GM19238 (cell line): ENCODE results near the gene MBTD1.
"Not testable (repeated sequence)": the region's sequence is repeated elsewhere in the genome, so short reads cannot be mapped to it uniquely, and the experiment has no call there.

Source experiments
- DNase-seq: peaks from one replicate; pipeline ENCODE4 v3.0.0; 2011; ENCODE audit warnings: low spot score; ENCODE audit not compliant: insufficient read length

Gene MBTD1

DNA sequence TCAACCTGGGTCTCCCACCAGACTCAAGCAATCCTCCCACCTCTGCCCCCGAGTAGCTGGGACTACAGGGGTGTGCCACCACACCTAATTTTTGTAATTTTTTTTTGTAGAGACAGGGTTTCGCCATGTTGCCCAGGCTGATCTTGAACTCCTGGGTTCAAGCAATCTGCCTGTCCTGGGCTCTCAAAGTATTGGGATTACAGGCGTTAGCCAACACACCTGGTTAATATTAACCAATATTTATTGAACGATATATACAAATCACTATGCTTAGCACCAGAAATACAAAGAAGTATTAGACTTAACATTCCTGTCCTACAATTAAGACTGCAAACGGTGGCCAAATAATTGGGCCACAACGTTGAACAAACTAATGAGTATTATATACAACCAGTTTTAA is 4.2 kb downstream of the MBTD1 start:
- no peak for DNase-seq

DNA sequence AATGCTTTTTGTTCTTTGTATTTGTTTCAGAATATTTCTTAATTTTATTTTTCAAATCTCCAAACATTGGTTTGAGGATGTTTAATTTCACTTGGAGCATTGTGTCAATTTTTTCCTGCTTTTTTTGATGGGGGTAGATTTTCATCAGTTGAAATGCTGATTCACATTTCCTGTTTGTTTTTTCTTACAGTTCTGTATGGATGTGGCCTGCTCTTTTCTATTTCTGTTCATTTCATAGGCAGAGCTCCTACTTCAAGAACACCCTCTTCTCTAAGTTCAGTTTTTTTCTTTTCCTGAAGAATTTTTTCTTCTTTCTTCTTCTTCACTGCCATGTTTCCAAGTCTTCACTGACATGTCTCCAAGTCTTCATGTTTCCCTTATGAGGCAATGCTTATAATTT is 8.8 kb downstream of the MBTD1 start:
- DNase-seq = no peak

DNA sequence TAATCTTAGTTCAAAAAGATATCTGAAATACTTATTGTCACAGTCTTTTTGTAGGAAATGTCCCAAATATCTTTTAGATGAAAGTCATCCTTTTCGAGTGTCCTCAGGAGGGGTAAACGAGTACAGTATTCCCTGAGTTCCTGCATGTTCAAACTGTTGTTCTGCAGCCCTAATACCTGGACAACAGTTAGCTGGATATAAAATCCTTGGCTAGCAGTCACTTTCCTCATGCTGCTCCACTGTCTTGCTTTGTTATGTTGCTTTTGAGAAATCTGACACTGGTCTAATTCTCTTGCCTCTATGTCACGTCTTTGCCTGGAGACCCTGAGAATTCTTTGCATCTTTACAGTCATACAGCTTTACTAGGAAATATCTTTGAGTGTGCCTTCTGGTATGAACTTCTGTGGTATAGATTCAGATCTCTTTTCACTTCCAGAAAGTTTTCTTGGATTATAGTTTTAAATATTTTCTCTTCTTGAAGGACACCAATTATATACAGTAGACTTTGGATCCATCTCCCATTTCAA is 9.5 kb downstream of the MBTD1 start:
- no peak for DNase-seq

DNA sequence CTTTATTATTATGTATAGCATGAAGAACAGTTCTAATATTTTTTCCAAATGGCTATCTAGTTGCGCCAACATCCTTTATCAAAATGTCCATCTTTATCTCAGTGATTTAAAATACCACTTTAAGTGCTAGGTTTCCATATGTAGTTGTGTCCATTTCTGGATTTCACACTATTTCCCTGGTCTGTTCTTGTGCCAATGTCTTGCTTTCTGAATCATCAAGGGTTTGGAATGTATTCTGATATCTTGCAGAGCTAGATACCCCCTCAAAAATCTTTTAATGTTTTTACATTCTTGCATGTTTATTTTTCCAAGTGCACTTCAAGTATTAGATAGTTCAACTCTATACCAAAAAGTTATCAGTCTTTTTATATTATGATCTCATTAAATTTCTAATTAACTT is 14.3 kb downstream of the MBTD1 start:
- DNase-seq = no peak

DNA sequence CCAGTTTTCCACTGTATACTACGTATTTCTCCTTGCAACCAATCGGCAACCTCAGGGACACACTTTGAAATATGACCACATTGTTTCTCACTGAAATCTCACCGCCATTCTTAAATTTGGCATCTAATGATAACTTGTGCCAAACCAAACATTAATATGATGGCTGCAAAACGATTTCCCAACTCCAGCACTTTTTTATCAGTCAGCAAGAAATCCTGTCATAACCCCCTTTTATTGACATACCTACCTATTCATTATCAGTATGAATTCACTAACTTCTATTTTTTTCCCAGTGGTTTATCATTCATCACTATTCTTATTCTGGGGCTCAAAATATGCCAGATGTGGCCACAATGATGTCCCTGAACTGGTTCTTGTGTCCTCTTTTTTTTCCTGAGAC is 15.8 kb downstream of the MBTD1 start:
- no peak for DNase-seq

DNA sequence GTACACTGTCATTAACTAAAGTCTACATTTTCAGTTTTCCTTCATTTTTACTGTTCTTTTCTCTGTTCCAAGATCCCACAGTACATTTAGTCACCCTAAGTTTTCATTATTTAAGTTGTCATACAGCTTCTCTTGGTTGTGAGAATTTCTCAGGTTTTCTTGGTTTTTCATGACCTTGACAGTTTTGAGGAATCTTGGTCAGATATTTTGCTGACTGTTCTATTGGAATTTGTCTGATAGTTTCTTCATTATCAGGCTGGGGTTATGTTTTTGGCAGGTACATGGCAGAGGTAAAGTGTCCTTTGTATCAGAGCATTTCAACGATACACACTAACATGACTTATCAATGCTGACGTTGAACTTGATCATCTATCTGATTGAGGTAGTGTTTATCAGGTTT is 19.6 kb downstream of the MBTD1 start:
- DNase-seq = no peak

DNA sequence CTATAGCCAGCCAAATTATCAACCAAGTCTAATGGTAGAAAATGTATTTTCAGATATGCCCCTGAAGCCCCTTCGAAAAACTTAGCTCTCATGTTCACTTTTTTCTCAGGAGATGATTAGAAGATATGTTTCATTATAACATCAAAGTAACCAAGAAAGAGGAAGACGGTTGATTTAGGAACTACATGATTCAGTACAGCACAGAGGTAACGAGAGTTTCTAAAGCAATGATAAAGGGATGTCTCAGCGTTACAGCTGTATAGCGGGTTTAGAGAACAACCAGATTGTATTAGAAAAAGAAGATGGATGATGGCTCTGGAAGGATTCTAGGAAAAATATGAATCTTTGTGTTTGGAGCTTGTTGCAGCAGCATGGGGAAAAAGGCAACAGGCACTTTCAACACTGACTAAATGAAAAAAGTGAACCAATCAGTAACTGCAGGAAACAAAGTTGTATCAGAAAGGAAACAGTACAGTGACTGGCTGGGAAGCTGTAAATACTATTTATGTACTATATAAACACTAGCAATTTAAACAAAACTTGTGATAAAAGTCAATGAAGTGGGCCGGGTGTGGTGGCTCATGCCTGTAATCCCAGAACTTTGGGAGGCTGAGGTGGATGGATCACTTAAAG is 21.5 kb downstream of the MBTD1 start:
- DNase-seq = no peak

DNA sequence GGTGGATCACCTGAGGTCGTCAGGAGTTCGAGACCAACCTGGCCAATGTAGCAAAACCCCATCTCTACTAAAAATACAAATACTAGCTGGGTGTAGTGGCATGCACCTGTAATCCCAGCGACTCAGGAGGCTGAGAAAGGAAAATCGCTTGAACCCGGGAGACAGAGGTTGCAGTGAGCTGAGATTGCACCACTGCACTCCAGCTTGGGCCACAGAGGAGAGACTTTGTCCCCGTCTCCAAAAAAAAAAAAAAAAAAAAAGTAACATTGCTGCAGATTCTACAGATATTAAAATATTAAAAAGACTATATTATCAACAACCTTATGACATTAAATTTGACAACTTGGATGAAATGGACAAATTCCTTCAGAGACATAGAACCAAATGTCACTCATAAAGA is 25.7 kb downstream of the MBTD1 start:
- no peak for DNase-seq

DNA sequence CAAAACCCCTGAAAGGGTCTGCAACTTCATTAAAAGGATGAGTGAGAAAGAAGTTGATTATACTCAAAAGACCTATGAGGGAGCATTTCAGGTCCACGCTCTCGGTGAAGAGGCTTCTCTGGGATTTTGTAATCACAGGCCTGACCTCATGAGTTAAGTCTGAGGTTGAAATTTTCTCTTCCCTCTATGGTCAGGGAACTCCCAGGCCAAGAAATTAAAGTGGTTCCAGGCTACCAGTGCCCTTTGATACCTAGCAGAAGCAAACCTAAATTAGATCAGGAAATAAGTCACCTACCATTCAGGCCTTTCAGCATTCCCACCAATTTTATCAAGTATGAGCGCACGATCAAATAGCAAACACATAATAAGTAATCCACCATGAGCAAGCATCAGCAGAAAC is 27.9 kb downstream of the MBTD1 start:
- DNase-seq = no peak

DNA sequence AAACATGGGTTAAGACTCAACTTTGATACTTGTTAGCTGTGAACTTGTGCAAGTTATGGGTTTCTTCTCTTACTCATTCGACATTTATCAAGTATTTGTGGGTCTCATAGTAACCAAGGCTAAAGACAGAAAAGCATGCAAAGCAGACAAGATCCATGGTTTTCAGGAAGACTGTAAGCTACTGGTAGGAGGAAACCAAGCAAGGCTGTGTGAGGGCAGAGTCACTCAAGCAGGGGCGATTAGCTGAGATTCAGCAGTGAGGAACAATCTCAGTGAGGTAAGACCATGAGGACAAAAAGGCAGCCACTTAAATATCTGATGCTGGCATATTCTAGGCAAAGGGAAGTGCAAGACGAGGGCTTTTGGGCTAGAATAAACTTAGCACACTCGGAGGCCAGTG is 29.5 kb downstream of the MBTD1 start:
- no peak for DNase-seq

DNA sequence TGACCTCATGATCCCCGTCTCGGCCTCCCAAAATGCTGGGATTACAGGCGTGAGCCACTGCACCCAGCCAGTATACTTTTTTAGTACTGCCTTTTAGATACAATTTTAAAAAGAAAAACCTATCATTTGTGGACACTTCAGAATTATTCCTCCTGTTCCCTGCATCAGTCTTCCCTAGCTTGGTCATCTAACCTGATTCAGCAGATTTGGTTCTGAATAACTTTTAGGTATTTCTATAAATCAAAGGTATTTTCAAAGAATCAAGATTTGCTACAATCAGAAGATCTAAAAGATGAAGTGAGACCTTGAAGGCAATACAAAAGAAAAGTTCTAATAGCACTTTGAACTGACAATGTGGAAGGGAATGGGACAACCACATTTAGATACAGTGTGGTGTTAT is 30.0 kb downstream of the MBTD1 start:
- no peak for DNase-seq

DNA sequence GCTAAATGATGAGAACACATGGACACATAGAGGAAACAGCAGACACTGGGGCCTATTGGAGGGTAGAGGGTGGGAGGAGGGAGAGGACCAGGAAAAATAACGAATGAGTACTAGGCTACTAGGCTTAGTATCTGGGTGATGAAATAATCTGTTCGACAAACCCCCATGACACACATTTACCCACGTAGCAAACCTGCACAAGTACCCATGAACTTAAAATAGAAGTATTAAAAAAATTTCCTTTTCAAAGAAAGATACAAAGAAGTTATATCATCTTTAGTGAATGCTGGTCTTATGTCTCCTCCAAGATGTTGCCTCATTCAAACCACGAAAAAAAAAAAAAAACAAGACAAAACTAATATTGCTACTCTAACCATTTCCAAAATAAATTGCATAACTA is 31.7 kb downstream of the MBTD1 start:
- DNase-seq = no peak

DNA sequence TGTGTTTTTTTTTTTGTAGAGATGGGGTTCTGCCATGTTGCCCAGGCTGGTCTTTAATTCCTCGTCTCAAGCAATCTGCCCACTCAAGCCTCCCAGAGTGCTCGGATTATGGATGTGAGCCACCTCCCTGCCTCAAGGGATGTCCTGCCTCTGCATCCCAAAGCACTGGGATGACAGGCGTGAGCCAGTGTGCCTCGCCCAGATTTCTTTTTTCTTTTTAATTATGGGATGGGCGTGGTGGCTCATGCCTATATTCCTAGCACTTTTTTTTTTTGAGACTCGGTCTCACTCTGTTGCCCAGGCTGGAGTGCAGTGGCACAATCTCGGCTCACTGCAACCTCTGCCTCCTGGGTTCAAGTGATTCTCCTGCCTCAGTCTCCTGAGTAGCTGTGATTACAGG is 34.3 kb downstream of the MBTD1 start:
- DNase-seq = not testable (repeated sequence)

DNA sequence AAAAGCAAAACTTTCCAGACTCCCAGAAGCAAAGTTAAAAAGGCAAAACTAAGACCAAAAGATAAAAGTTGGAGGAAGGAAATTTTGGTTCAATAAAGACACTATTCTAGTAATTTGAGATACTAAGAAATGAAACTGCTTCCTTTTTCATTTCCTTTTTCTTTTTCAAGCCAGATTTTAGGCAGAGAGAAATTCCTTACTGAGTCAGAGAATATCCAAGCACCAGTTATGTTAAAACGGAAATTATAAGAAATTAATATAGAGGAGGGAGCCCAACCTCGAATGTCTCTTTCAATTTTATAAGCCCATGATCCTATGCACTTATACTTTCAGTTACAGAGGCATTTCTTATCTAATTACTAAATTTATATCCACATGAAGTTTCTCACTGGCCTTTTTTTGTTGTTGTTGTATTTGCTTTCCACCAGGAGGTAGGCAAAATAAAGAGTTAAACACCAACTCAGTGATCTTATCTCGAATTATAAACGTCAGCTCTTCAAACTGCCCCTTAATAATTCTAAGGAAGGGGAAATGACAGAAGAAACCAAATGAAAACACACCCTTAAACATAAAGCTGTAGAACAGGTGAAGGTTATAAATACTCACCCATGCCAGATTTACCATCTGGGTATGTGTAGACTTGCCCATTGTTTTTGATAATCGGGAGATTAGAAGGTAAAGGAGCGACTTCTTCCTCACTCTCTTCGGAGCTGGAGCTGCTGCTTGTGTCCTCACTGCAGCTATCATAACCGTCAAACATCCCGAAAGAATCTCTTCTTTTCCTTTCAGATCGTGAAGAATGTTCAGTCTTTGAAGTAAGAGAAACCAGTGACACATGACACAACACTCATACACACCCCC is 35.2 kb downstream of the MBTD1 start:
- DNase-seq = no peak

DNA sequence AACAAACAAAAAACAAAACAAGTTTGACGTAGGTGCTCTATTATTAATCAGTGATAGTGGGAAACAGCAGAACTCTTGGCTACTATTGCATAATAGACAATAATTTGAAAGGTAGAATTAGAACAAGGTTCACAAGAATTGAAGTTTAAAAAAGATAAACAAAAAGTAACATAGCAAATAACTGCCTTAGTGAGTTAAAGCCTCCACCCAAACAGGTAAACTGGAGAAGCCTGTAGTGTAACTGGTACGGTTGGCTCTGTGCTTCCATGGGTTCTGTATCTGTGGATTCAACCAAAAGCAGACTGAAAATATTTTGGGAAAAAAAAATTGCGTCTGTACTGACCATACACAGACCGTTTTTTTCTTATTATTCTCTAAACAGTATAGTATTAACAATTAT is 38.5 kb downstream of the MBTD1 start:
- DNase-seq = no peak

DNA sequence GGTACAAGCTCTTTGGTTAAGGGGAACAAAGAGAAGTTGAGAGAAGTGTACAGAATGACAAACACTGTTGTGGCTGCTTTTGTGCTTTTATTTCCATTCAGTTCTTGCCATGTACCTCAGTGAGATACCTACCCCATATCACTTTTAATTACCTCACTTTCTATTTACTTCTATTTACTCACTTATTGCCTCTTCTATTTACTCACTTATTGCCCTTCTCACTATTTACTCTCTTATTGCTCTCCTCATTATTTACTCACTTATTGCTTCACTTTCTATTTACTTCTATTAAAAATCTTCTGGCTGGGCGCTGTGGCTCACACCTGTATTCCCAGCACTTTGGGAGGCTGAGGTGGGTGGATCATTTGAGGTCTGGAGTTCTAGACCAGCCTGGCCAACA is 41.9 kb downstream of the MBTD1 start:
- no peak for DNase-seq

DNA sequence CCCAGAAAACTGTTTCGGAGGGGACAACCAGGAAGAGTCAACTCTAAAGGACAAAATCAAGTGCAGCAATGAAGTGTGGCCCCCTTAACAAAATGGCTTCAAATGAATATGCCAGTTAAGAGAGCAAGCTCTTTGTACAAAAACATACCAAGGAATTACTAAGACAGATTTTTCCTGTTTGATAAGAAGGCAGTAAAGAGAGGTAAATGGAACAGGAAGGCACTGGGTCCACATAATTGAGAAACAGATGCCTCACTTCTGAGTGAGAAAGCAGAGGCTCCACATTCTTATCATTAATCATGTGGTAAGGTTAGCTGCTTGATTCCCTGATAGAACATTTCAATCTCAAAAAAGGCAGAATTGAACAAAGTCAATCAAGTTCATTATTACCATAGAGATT is 44.9 kb downstream of the MBTD1 start:
- DNase-seq = no peak

DNA sequence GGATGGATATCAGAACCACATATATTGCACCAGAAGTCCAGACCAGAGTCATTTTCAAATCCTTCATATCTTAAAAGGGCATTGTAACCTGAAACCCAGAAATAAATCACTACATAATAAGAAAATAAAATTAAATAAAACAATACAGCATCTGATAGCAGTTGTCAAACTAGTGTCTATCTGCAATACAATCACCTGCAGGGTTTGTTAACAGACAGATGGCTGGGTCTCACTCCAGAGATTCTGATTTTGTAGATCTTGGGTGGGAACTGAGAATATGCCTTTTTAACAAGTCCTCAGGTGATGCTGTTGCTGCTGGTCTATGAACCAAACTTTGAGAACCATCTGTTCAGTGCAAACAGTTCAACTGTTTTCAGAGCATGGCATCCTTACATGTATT is 56.0 kb downstream of the MBTD1 start:
- no peak for DNase-seq

DNA sequence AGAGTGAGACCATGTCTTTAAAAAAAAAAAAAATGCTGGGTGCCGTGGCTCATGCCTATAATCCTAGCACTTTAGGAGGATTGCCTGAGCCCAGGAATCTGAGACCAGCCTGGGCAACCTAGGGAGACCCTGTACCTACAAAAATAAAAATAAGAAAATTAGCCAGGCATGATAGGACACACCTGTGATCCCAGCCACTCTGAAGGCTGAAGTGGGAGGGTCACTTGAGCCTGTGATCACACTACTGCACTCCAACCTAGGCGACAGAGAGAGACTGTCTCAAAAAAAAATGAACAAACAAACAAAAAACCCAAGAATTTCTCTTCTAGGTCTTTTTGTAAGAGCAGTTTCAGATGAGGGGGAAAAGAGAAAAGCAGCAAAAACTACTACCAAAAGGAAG is 59.0 kb downstream of the MBTD1 start:
- no peak for DNase-seq

DNA sequence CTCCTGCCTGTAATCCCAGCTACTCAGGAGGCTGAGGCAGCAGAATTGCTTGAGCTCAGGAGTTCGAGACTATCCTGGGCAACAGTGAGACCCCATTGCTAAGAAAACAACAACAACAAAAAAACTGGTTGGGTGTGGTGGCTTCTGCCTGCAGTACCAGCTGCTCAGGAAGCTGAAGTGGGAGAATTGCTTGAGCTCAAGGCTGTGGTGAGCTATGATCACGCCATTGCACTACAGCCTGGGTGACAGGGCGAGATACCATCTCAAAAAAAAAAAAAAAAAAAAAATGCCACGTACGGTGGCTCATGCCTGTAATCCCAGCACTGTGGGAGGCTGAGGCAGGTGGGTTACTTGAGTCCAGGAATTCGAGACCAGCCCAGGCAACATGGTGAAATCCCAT is 59.6 kb downstream of the MBTD1 start:
- DNase-seq = no peak

DNA sequence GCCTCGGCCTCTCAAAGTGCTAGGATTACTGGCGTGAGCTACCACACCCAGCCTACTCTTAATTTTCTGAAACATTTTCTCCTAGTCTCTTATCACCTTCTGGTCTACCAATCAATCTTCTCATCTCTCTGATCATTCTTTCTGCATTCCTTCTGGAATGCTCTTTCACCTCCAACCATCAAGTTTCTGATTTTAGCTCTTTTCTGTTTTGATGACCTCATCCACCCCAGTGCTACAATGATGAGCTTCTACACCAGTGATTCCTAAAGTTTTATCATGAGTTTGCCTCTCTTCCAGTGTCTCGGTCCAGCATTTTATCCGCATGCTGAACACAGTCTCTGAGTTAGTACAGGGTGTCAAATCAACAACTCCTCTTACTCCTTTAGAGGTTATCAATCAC is 62.1 kb downstream of the MBTD1 start:
- no peak for DNase-seq

DNA sequence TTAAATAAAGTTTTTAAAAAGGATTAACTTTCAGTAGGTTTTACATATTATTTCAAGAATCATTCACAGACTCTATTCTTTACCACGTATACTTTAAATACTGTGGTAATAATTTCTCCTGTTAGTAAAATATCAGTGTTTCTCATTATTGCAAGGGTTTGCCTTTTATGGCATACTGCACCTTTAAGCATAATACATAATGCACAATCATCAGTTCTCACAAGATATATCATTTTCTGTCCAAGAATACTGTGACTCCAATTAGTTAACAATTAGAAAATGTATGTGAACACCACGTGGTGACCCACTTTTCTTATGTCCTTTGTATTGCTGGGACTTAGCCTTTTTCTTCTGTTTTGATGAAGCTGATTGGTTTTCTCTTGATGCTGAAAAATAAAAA is 68.0 kb downstream of the MBTD1 start:
- DNase-seq = no peak

DNA sequence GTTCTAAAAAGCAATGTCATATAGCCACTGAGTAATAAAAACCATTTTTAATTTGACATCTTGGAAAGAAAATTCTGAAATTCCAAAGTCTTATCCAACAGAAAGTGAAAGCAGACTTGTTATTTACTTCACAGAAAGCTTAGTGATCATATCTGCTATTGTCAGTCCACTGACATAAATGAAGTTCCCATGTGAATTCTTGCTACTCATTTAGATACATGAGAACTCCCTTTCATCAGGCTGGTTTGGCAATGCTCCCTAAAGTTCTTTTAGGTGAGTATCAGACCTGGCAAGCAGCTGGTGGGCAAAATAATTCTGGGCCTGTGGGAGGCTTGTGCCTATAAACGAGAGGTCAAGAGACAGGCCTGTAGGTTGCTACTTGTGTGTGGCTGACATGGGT is 70.2 kb downstream of the MBTD1 start:
- DNase-seq = no peak
